ENCODE results near the gene TBC1D3B.
A peak's percentile ranks its signal among the peaks of the same experiment; 100 is the strongest.
"Not testable (repeated sequence)": the region's sequence is repeated elsewhere in the genome, so short reads cannot be mapped to it uniquely, and the experiment has no call there.

TBC1D3B gene

GRCh38 chr17:36201102-36201501, 24.7 kb upstream of the TBC1D3B start:
- DNase-seq (ENCODE audit: low read depth) = not testable (repeated sequence)

- no peak for DNase-seq (ENCODE audit: low read depth)
Measured at GRCh38 chr17:36198831-36199465, 22.5 kb upstream of the TBC1D3B start.

DNA sequence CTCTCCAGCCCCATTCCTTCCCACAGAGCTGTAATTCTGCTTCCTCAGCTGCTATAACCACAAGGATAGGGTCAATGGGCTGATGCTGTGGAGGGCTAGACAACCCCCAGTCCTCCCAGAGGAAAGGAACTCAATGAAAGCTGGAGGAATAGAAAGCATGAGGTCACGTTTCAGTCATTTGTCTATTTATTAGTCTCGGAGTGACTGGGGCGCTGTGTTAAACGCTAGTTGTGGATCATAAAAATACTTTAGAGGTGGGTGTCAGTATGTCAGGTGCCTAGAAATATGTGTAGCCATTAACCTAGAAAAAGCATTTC, 20.9 kb upstream of the TBC1D3B start:
- DNase-seq (ENCODE audit: low read depth) = no peak

- DNase-seq (ENCODE audit: low read depth) = no peak
Measured at GRCh38 chr17:36196131-36196486, 19.7 kb upstream of the TBC1D3B start.

GRCh38 chr17:36195434-36196130, 19.1 kb upstream of the TBC1D3B start:
- DNase-seq (ENCODE audit: low read depth) = no peak

DNA sequence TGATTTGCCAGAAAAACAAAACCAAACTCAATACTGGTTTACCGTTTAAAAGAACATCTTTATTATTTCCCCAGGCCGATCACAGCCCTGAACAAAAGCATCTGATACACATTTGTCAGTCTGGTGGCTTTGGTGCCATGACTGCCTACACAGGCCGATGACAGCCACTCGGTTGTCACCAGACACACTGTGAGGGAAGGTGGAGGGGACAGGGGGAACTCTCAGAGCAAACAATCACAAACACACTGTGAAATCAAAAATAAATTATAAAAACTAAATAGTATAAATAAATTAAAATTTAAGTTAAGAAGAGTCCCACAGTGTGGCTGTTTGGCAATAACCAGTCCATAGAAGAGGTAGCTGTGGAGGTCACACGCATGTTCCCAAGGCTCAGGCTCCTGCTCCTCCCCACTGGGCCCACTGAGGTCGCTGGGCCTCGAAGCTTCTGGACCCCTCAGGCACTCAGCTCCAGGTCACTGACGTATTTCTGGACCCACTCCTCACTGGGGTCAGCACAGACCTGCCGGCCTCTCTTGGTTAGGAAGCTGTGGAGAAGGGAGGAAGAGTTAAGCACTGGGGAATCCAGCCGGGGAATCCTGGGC, 18.5 kb upstream of the TBC1D3B start:
- not testable (repeated sequence) for DNase-seq (ENCODE audit: low read depth)

GRCh38 chr17:36194147-36194831, 17.9 kb upstream of the TBC1D3B start:
- not testable (repeated sequence) for DNase-seq (ENCODE audit: low read depth)

GRCh38 chr17:36193216-36193775, 16.9 kb upstream of the TBC1D3B start:
- DNase-seq (ENCODE audit: low read depth) = no peak

- DNase-seq (ENCODE audit: low read depth) = not testable (repeated sequence)
Measured at GRCh38 chr17:36190549-36191330, 14.3 kb upstream of the TBC1D3B start.

GRCh38 chr17:36189993-36190392, 13.6 kb upstream of the TBC1D3B start:
- DNase-seq (ENCODE audit: low read depth) = not testable (repeated sequence)

DNA sequence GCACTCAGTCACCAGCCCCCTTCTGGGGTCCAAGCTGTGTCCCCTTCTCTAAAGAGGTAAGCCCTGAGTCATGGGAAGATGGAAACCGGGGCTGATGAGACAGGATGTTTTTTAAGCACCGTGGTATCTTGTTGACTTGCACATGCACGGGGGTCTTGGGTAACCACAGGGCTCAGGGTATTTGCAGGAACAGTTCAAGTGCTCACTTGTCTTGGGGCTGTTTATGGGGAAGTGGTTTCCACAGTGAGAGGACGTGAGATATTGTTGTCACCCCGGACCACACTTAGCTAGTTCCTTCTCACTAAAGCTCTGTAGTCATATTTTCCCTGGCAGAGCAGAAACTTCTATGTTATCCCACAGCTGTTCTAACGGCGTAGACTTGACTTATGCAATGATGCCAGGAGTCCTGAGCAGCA, 12.5 kb upstream of the TBC1D3B start:
- DNase-seq (ENCODE audit: low read depth) = no peak

DNA sequence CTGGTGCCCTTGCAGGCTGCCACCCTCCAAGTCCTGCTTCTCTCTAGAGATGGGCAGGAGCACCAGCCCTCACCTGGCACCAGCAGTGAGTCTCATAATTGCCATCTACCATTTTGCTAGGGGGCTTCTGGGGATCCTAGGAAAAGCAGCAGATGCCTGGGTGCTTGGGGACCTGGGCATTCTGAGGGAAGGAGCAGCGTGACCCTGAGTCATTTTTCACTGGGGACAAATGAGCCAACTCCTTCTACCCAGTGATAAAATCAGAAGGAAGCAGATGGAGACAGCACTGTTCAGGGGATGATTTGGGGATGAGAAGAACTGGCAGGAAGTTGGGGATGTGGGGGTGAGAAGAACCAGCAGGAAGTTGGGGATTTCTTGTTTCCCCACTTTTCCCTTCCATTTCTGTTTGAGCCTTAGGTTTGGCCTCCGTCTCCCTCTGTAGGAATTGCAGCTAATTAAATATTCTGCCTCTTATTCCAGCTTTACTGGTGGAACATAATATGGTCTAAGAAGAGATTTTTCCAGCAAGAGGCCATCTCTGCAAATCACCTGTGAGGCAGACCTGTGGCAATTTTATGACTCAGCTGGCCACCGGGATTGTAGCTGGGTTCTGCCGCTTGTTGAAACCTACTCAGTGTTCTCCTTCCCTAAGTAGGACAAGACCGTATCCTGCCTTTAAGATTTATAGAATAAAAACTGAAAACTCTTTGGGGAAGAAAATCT, 11.7 kb upstream of the TBC1D3B start:
- not testable (repeated sequence) for DNase-seq (ENCODE audit: low read depth)

GRCh38 chr17:36186810-36187763, 10.7 kb upstream of the TBC1D3B start:
- DNase-seq (ENCODE audit: low read depth) = not testable (repeated sequence)

DNA sequence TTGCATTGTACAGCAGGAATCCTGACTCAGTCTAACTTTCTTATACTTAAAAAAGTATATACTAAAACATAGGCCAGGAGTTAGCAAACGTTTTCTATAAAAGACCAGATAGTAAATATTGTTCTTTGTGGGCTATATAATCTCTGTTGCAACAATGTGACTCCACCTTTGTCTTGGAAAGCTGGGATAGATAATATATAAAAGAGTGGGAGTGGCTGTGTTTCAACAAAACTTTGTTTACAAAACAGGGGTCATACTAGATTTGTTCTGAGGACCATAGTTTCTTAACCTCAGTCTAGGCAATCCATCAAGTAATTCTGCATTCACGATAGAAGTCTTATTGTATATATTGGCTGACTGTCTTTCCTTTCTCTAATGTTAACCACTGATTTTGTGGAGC, 9.0 kb upstream of the TBC1D3B start:
- DNase-seq (ENCODE audit: low read depth) = no peak

DNA sequence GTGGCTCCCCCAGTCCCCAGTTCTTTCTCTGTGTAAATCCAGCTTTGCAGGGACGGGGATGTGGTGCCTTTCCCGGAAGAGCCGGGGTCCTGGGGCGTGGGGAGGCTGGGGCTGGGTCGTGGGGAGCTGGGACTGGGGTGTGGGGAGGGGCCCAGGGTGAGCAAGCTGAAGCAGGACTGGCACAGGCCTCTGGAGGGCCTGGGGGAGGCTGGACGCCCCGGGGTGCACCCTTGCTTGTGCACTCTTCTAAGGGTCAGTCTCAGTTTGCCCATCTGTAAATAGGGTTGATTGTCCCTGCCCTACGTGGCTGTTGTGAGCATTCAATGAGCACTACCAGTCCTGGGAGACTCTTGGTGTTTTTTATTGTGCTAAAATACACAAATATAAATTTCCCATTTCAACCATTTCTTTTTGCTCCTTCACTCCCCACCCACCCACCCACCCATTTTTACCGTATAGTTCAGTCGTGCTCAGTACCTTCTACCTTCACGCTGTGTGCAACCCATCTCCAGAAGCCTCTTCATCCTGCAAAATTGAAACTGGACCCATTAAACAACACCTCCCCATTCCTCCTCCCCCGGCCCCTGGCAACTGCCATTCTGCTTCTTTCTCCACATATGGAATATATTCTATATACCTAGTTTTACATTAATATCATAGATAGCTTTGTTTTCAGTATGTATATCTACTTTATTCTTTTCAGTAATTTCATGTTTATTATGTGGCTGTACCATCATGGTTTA, 7.8 kb upstream of the TBC1D3B start:
- no peak for DNase-seq (ENCODE audit: low read depth)

GRCh38 chr17:36183001-36183971, 6.8 kb upstream of the TBC1D3B start:
- DNase-seq (ENCODE audit: low read depth) = peak; percentile 29

DNA sequence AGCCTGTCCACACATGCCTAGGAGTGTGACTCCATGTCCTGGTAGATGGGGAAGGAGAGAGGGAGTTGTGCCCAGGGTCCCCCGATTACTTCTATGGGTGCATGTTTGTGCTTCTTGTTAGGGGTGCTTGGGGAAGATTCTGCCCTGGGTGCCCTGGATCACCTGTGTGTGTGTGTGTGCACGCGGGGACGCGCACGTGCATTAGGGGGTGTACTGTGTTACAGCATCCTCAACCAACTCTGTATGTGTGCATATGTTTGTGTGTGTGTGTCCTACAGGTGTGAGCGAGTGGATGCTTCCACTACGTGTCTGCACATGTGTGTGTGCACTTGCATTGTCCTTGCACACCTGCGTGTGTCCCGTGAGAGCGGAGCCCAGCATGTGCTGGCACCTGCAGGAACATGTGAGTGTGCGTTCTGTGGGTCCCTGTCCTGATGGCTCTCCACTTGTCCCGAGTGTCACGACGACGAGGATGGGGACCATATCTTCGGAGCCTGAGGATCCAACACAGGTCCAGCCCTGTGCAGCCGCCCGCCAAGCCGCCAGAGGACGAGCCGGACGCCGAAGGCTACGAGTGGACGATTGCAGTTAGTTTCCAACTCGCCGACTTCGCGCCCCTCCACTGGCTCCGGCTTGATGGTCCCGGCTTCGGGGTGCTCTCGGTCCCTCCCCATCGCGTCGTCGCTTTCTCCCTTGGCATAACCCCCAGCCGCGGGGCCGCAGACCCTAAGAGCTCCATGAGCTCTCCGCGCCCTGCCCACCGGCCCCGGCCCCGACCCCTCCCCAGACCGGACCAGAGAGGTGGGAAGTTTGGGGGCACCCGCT, 6.0 kb upstream of the TBC1D3B start:
- no peak for DNase-seq (ENCODE audit: low read depth)

All from GM04504 (cell line).